ENCODE data around the gene NPTXR. TPM values are rescaled to one million over a fixed set of nuclear protein-coding genes. Genes with fewer than 3 reads are reported as not detected.

The NPTXR gene
- total and polyA plus RNA-seq, 2 donors from 2014 or later: 1.1 to 12.5 TPM

GRCh38 chr22:38868286-38868721 lies 24.5 kb upstream of the NPTXR start:
- Histone ChIP-seq H3K9me3 (ENCODE audit: control insufficient read depth in 2 of 3, insufficient read depth in 1 of 3, low read length in 3 of 3) (no peaks in the 10 kb centered on the region), H3K9ac (ENCODE audit: low read length in 3 of 3) (no peak overlapping the region), H3K4me3 (ENCODE audit: low read length in 3 of 3) (no peak overlapping the region), H3K27me3 (ENCODE audit: control insufficient read depth, insufficient read depth, low read length) (no peaks in the 10 kb centered on the region), H3K36me3 (ENCODE audit: control insufficient read depth in 2 of 3, insufficient read depth in 3 of 3, low read length in 3 of 3) (peaks cover 0 to 3% (median 3%) of the 10 kb centered on the region in 3 donors), H3K4me1 (ENCODE audit: control insufficient read depth in 2 of 3, insufficient read depth in 2 of 3, low read depth in 1 of 3, low read length in 3 of 3) (peaks cover 0 to 25% (median 9%) of the 10 kb centered on the region in 3 donors), H3K27ac (ENCODE audit: low read depth in 2 of 2, low read length in 2 of 2) (no peak overlapping the region)
- TF ChIP-seq, protein P1, sequence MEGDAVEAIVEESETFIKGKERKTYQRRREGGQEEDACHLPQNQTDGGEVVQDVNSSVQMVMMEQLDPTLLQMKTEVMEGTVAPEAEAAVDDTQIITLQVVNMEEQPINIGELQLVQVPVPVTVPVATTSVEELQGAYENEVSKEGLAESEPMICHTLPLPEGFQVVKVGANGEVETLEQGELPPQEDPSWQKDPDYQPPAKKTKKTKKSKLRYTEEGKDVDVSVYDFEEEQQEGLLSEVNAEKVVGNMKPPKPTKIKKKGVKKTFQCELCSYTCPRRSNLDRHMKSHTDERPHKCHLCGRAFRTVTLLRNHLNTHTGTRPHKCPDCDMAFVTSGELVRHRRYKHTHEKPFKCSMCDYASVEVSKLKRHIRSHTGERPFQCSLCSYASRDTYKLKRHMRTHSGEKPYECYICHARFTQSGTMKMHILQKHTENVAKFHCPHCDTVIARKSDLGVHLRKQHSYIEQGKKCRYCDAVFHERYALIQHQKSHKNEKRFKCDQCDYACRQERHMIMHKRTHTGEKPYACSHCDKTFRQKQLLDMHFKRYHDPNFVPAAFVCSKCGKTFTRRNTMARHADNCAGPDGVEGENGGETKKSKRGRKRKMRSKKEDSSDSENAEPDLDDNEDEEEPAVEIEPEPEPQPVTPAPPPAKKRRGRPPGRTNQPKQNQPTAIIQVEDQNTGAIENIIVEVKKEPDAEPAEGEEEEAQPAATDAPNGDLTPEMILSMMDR (IDR thresholded peaks at IDR 0.05; ENCODE audit: borderline replicate concordance, extremely low read depth, insufficient read depth): no peak
- DNase-seq (no peak), FAIRE-seq (no peak)
- intact Hi-C loops (cut with DNase I): loop anchor here (10.0 kb wide), 2 partner anchors 136 to 246 kb away; no protein-coding TSS in a partner anchor

- Histone ChIP-seq H3K36me3 (ENCODE audit: control insufficient read depth in 2 of 3, insufficient read depth in 3 of 3, low read length in 3 of 3) (peaks cover 0 to 3% (median 3%) of the 10 kb centered on the region in 3 donors), H3K4me1 (ENCODE audit: control insufficient read depth in 2 of 3, insufficient read depth in 2 of 3, low read depth in 1 of 3, low read length in 3 of 3) (peaks cover 0 to 23% (median 7%) of the 10 kb centered on the region in 3 donors), H3K27me3 (ENCODE audit: control insufficient read depth, insufficient read depth, low read length) (no peaks in the 10 kb centered on the region), H3K9ac (ENCODE audit: low read length in 3 of 3) (no peak overlapping the region), H3K9me3 (ENCODE audit: control insufficient read depth in 2 of 3, insufficient read depth in 1 of 3, low read length in 3 of 3) (no peaks in the 10 kb centered on the region), H3K4me3 (ENCODE audit: low read length in 3 of 3) (no peak overlapping the region), H3K27ac (ENCODE audit: low read depth in 2 of 2, low read length in 2 of 2) (no peak overlapping the region)
- TF ChIP-seq, protein P1 (IDR thresholded peaks at IDR 0.05; ENCODE audit: borderline replicate concordance, extremely low read depth, insufficient read depth): no peak
- DNase-seq (peak in 1 of 5 donors; percentile 47), FAIRE-seq (no peak)
- intact Hi-C loops (cut with DNase I): loop anchor here (10.0 kb wide), 2 partner anchors 137 to 247 kb away; no protein-coding TSS in a partner anchor
Observed at GRCh38 chr22:38867471-38868285, 23.9 kb upstream of the NPTXR start.

- TF ChIP-seq, protein P1 (IDR thresholded peaks at IDR 0.05; ENCODE audit: borderline replicate concordance, extremely low read depth, insufficient read depth): no peak
- H3K4me3 ChIP-seq (ENCODE audit: low read length in 3 of 3): no peak overlapping the region
- intact Hi-C loops (cut with DNase I): loop anchor here (10.0 kb wide), 2 partner anchors 138 to 248 kb away; no protein-coding TSS in a partner anchor
- no peaks in the 10 kb centered on the region for H3K27me3 ChIP-seq (ENCODE audit: control insufficient read depth, insufficient read depth, low read length)
- H3K4me1 ChIP-seq (ENCODE audit: control insufficient read depth in 2 of 3, insufficient read depth in 2 of 3, low read depth in 1 of 3, low read length in 3 of 3): peaks cover 0 to 23% (median 7%) of the 10 kb centered on the region in 3 donors
- no peaks in the 10 kb centered on the region for H3K9me3 ChIP-seq (ENCODE audit: control insufficient read depth in 2 of 3, insufficient read depth in 1 of 3, low read length in 3 of 3)
- no peak overlapping the region for H3K9ac ChIP-seq (ENCODE audit: low read length in 3 of 3)
- no peak for DNase-seq
- H3K36me3 ChIP-seq (ENCODE audit: control insufficient read depth in 2 of 3, insufficient read depth in 3 of 3, low read length in 3 of 3): peaks cover 0 to 3% (median 3%) of the 10 kb centered on the region in 3 donors
- FAIRE-seq: no peak
- H3K27ac ChIP-seq (ENCODE audit: low read depth in 2 of 2, low read length in 2 of 2): no peak overlapping the region
Observed at GRCh38 chr22:38867124-38867455, 23.3 kb upstream of the NPTXR start.

All from kidney (tissue), 14 donors.